NK-92 treated with Interleukin-12 subunit alpha and Interleukin-12 subunit beta, amount 100 ng/mL, for 24 hours (cell line): Measurements from ENCODE around the gene CIB2.
A peak's percentile ranks its signal among the peaks of the same experiment; 100 is the strongest.

ENCODE experiments used
- DNase-seq: peaks from one replicate; lab custom pipeline; 2025; lab: John Stamatoyannopoulos, UW

CIB2 gene

DNA sequence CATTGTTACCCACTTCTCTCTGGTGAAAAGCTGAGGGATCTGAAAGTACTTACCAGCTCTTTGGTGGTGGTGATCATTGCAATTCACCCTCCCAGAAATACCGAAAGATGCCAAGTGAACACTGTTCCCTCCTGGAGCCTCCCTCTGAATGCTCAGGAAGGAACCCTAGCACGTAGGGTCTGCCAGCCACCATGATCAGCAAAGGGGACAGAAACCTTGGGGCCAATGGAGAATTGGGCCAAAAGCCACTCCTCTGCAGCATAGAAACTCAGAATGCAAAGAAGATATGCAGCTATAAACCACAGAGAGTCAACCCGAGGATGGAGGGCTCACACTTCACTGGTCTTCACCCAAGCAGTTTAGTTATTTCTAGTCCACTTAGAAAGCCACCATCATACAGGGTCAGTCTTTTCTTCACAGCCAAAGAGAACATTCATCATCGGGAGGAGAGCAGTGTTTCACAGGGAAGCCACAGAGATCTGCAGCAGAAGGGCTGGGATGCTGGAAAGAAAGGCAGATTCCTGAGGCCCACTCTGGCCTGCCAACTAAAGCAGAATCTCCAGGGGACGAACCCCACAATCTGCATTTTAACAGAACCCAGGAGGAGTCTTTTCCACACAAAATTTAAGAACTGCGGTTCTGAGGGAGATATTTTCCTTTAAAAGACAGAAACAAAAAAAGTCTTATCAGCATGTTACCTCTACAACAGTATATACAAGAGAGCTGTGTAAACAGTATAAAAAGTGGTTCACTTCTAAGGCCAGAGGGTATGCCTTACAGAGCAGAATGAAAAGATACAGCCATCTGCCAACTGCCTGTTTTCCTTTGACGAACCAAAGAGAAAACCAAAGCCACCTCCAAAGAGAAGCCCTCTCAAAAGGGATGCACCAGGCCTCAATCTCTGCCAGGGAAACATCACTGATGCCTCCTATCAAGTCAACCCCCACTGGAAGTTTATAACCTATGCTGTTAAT is 65.0 kb downstream of the CIB2 start:
- no peak for DNase-seq

- DNase-seq, result no peak
Measured at GRCh38 chr15:78065284-78065872, 65.9 kb downstream of the CIB2 start.

- DNase-seq, result no peak
Measured at GRCh38 chr15:78064544-78064943, 66.7 kb downstream of the CIB2 start.

GRCh38 chr15:78063970-78064385 is 67.3 kb downstream of the CIB2 start:
- DNase-seq, result no peak

- no peak for DNase-seq
Measured at GRCh38 chr15:78063217-78063616, 68.0 kb downstream of the CIB2 start.

GRCh38 chr15:78061963-78062427 is 69.2 kb downstream of the CIB2 start:
- peak; percentile 30 for DNase-seq

GRCh38 chr15:78060232-78060631 is 71.0 kb downstream of the CIB2 start:
- no peak for DNase-seq

DNA sequence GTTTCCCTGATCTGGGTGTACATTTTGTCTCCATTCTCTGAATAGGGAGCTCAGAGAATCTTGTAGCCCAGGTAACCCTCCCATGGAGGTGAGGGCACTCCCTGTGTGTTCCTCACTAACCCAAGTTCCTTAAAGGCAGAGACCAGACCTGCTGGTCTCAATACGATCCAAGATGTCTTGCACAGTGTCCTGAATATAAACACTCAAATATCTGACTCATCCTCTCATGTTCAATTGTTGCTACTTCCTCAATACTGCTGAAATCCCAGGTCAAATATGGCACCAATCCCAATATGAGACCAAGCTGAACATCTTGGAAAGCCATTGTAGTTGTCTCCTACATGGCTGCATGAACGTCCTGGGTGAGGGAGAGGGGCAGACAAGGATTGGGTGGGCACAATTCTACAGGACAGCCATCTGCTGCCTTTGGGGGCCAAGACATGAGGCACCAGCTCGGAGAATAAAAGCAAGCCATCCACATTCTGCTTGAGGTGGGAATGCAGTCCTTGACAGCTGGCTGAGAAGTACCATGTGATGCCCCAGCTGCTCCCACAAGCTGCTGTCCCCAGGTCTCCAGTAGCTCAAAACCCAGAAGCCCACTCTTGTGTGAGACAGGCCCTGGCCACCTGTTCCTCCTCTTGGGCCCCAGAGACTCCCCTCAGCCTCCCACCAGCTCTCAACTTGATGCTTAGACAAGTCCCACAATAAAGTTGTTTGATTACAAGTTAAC is 72.0 kb downstream of the CIB2 start:
- no peak for DNase-seq

DNA sequence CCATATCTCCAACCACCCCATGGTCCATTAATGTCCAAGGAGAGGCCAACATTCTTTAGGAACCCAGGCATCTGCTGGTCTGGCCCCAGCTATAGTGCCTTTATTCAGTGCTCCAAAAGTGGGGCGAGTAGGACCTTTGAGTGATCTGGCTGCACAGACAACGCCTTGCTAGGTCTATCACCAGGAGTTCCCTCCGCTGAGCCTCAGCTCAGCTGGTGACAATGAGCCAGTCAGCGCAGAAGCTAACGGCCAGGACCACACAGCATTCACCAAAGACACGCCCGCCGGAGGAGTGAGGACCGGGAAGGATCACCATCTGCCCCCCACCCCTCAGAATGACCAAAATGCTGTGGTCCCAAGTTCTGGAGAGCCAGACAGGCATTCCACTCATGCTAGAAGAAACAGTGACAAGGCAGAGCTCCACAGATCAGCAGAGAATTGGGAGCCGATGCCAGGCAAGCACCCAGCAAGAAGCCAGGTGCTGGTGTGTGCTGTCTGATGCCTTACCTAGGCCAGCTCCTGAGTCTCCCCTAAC is 72.8 kb downstream of the CIB2 start:
- DNase-seq, result no peak

DNA sequence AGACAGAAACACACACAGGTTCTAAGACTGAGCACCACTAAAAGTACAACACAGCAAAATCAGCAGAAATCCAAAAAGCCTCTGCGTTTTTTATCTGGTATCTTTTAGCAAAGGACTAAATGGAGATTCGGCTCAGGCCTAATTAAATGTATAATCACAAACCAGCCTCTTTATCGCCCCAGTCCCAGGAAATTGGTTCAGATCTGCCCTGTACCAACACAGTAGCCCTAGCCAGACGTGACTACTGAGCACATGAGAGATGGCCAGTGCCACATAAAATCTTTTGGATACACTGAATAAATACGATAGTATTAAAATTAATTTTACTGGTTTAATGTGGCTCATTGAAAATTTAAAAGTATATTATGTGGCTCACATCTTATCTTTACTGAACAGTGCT is 73.4 kb downstream of the CIB2 start:
- DNase-seq, result no peak

DNA sequence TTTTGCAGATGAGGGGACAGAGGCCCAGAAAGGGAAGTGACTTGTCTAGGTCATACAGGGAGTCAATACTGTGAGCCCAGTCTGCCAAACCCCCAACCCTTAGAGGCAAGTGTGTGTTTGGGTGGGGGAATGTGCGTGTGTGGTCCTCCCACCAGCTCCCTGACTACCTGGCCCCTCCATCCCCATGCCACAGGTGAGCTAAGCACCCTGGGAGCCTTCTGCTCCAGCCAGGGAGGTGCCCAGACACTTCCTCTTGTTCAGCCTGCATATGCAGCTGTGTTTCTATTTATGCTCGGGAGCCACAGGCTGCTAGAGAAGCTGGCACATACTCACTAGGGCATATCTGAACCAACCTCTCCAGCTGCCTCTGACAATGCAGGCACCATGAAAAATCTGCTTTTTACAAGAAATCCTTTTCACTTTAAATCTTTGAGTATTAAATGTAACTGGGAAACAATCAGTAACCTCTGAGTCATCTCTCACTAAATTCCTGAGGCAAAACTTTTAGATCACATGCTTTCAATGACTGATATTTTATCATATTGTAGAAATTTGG is 74.5 kb downstream of the CIB2 start:
- no peak for DNase-seq

DNA sequence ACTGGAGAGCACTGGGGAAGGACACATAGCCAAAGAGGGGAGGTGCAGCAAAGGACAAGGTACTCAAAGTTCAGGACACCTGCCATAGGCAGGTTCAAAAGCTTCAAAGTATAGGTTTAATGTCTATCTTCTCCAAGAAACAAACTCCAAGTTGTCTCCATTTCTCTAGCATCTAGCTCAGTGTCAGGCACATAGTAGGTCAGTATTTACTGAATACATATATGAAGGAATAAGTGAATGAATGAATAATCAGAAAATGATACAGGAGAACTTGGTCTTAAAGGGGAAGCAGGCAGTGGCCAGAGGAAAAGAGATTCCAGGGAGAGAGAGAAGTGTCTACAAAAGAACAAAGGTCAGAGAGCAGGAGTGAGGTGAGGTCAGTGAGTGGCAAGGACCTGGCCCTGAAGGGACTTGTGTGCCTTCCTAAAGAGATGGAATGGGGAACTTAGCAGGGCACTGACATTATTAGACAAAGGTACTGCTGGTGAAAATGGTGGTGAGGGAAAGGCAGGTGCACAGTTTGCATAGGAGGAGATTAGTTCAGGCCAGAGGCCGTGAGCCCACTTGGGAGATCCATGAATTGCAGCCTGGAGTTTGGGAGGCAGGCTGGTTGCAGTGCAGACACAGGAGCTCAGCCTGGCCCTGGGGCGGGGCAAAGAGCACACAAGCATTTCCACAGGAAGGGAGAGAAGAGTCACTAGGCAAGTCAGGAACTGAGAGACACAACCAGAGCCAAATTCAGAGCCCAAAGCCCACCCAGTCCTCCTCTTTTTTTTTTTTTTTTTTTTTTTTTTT is 75.1 kb downstream of the CIB2 start:
- DNase-seq, result no peak

- DNase-seq, result no peak
Measured at GRCh38 chr15:78054966-78055365, 76.3 kb downstream of the CIB2 start.
